Measurements from ENCODE around the gene KCNAB3. TPM values are rescaled to one million over a fixed set of nuclear protein-coding genes. Genes with fewer than 3 reads are reported as not detected.

The KCNAB3 gene
- total and polyA plus RNA-seq, 2 donors (not counting 3 experiments of a cell fraction or from before 2014, with no cell fraction given): 1.3 to 2.4 TPM

DNA sequence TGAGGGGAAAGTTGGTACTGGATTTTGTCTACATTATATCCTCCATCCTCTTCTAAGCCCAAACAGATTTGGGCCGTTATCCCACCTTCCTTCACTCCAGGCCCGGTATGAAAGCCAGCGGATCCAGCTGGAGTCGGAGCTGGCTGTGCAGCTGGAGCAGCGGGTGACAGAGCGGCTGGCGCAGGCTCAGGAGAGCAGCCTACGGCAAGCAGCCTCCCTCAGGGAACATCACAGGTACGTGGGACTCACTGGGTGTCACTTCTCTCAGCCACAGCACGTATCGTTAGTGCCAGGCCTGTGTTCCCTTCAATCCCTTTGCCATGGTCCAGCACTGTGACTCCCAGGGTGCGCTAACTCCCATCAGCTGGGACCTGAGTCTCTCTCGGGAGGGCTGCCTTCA, 13.6 kb upstream of the KCNAB3 start:
- POLR2A ChIA-PET: no interaction called here
- peaks cover 25 to 39% of the 10 kb centered on the region in 2 experiments for H3K36me3 ChIP-seq (ENCODE audit: control insufficient read depth in 2 of 2, extremely low read depth in 1 of 2, insufficient read depth in 2 of 2, low read length in 2 of 2)
- no peaks in the 10 kb centered on the region for H3K4me1 ChIP-seq (ENCODE audit: control insufficient read depth, extremely low read depth, insufficient read depth, low read length)
- no peak overlapping the region for H3K9ac ChIP-seq (replicated peaks; ENCODE audit: extremely low read depth, insufficient read depth, low read length)
- no peak overlapping the region for H3K4me2 ChIP-seq (ENCODE audit: insufficient read depth, low read length)
- CTCF ChIA-PET: interaction anchor here (1.3 to 2.1 kb wide), 5 partner anchors 13 to 98 kb away, joined by 4 to 15 read pairs (median 6); partner anchors contain the start of gene RNF227
- H3K79me2 ChIP-seq (ENCODE audit: control insufficient read depth, insufficient read depth, low read length): no peaks in the 10 kb centered on the region
- no peak overlapping the region for H3K4me3 ChIP-seq (replicated peaks in 1 of 3; ENCODE audit: insufficient read depth in 1 of 3, low read depth in 1 of 3, low read length in 3 of 3)
- no peaks in the 10 kb centered on the region for H3K9me3 ChIP-seq (replicated peaks; ENCODE audit: control insufficient read depth, insufficient read depth, low read length)
- intact Hi-C loops (cut with micrococcal nuclease): no loop called here
- dilution Hi-C loops (cut with MboI; ENCODE audit: extremely low pct_ligation_motif_present, low sequenced_read_pairs): no loop called here
- H3K27me3 ChIP-seq (ENCODE audit: control insufficient read depth in 2 of 2, insufficient read depth in 2 of 2, low read length in 2 of 2): no peaks in the 10 kb centered on the region
- TF ChIP-seq MYC (IDR thresholded peaks at IDR 0.05; ENCODE audit: low read depth, low read length) (no peak), FOS (IDR thresholded peaks at IDR 0.05; ENCODE audit: borderline replicate concordance, insufficient read depth, low read length) (no peak), POLR2A (IDR thresholded peaks at IDR 0.05; ENCODE audit: low read depth, low read length) (no peak), GATA2 (IDR thresholded peaks at IDR 0.05; ENCODE audit: insufficient read depth, insufficient read length, low read depth, low read length) (no peak), JUN (IDR thresholded peaks at IDR 0.05; ENCODE audit: borderline replicate concordance, insufficient read depth, insufficient read length, low read depth) (no peak), POLR2AphosphoS5 (IDR thresholded peaks at IDR 0.05; ENCODE audit: insufficient read depth, low read depth, low read length) (no peak), EZH2 (IDR thresholded peaks at IDR 0.05; ENCODE audit: borderline replicate concordance, low read depth, low read length, severe bottlenecking) (no peak)
- TF ChIP-seq, protein P1, sequence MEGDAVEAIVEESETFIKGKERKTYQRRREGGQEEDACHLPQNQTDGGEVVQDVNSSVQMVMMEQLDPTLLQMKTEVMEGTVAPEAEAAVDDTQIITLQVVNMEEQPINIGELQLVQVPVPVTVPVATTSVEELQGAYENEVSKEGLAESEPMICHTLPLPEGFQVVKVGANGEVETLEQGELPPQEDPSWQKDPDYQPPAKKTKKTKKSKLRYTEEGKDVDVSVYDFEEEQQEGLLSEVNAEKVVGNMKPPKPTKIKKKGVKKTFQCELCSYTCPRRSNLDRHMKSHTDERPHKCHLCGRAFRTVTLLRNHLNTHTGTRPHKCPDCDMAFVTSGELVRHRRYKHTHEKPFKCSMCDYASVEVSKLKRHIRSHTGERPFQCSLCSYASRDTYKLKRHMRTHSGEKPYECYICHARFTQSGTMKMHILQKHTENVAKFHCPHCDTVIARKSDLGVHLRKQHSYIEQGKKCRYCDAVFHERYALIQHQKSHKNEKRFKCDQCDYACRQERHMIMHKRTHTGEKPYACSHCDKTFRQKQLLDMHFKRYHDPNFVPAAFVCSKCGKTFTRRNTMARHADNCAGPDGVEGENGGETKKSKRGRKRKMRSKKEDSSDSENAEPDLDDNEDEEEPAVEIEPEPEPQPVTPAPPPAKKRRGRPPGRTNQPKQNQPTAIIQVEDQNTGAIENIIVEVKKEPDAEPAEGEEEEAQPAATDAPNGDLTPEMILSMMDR (IDR thresholded peaks at IDR 0.05; ENCODE audit: extremely low read depth in 1 of 2, insufficient read depth in 1 of 2, low read depth in 1 of 2, low read length in 2 of 2): no peak
- TF ChIP-seq, protein P2, sequence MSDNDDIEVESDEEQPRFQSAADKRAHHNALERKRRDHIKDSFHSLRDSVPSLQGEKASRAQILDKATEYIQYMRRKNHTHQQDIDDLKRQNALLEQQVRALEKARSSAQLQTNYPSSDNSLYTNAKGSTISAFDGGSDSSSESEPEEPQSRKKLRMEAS (IDR thresholded peaks at IDR 0.05; ENCODE audit: insufficient read depth, insufficient read length): no peak
- no peaks in the 10 kb centered on the region for H4K20me1 ChIP-seq (replicated peaks; ENCODE audit: control insufficient read depth, extremely low read depth, insufficient read depth, low read length)
- H3K9me1 ChIP-seq (replicated peaks; ENCODE audit: control insufficient read depth, extremely low read depth, insufficient read depth, low read length): no peaks in the 10 kb centered on the region
- FAIRE-seq (no peak), DNase-seq (ENCODE audit: low read depth, low spot score) (no peak)
- BruUV-seq (replicated peaks): no TSS peak
- no peak overlapping the region for H3K27ac ChIP-seq (ENCODE audit: insufficient read depth, low read depth, low read length)
- no peak overlapping the region for H2AFZ ChIP-seq (ENCODE audit: low read depth, low read length)
